ENCODE results near the gene SLC44A5. TPM values are rescaled to one million over a fixed set of nuclear protein-coding genes. Genes with fewer than 3 reads are reported as not detected.
A peak's percentile ranks its signal among the peaks of the same experiment; 100 is the strongest.

SLC44A5 gene
- total RNA-seq, 1 donor from 2014 or later = 15.4 TPM

GRCh38 chr1:75328691-75329090 is 282.2 kb downstream of the SLC44A5 start:
- H3K9me3 Mint-ChIP-seq (ENCODE audit: unreplicated experiment) = no peaks in the 10 kb centered on the region
- peak overlapping the region; percentile 28 for H3K27ac Mint-ChIP-seq (ENCODE audit: unreplicated experiment)
- no peak for DNase-seq
- H3K36me3 Mint-ChIP-seq (ENCODE audit: unreplicated experiment) = no peaks in the 10 kb centered on the region
- TF ChIP-seq CTCF (IDR thresholded peaks at IDR 0.05; ENCODE audit: partially characterized antibody, unreplicated experiment) = no peak
- H3K4me3 Mint-ChIP-seq (ENCODE audit: unreplicated experiment) = no peak overlapping the region
- no peaks in the 10 kb centered on the region for H3K27me3 Mint-ChIP-seq (ENCODE audit: unreplicated experiment)
- peaks cover 8% of the 10 kb centered on the region for H3K4me1 Mint-ChIP-seq (ENCODE audit: low read depth, unreplicated experiment)

GRCh38 chr1:75327395-75327794 is 283.5 kb downstream of the SLC44A5 start:
- H3K27ac Mint-ChIP-seq (ENCODE audit: unreplicated experiment) = no peak overlapping the region
- peaks cover 8% of the 10 kb centered on the region for H3K4me1 Mint-ChIP-seq (ENCODE audit: low read depth, unreplicated experiment)
- H3K4me3 Mint-ChIP-seq (ENCODE audit: unreplicated experiment) = no peak overlapping the region
- no peaks in the 10 kb centered on the region for H3K36me3 Mint-ChIP-seq (ENCODE audit: unreplicated experiment)
- H3K9me3 Mint-ChIP-seq (ENCODE audit: unreplicated experiment) = no peaks in the 10 kb centered on the region
- no peak for DNase-seq
- TF ChIP-seq CTCF (IDR thresholded peaks at IDR 0.05; ENCODE audit: partially characterized antibody, unreplicated experiment) = no peak
- no peaks in the 10 kb centered on the region for H3K27me3 Mint-ChIP-seq (ENCODE audit: unreplicated experiment)

- no peak overlapping the region for H3K27ac Mint-ChIP-seq (ENCODE audit: unreplicated experiment)
- peaks cover 6% of the 10 kb centered on the region for H3K36me3 Mint-ChIP-seq (ENCODE audit: unreplicated experiment)
Measured at GRCh38 chr1:75317976-75318375, 292.9 kb downstream of the SLC44A5 start.

GRCh38 chr1:75316230-75316629 is 294.7 kb downstream of the SLC44A5 start:
- Mint-ChIP-seq H3K9me3 (ENCODE audit: unreplicated experiment) (peaks cover 1% of the 10 kb centered on the region), H3K27me3 (ENCODE audit: unreplicated experiment) (no peaks in the 10 kb centered on the region), H3K27ac (ENCODE audit: unreplicated experiment) (no peak overlapping the region), H3K36me3 (ENCODE audit: unreplicated experiment) (peaks cover 2% of the 10 kb centered on the region), H3K4me3 (ENCODE audit: unreplicated experiment) (no peak overlapping the region), H3K4me1 (ENCODE audit: low read depth, unreplicated experiment) (peaks cover 40% of the 10 kb centered on the region)
- TF ChIP-seq CTCF (IDR thresholded peaks at IDR 0.05; ENCODE audit: partially characterized antibody, unreplicated experiment) = no peak
- DNase-seq = no peak

More at GRCh38 chr1:75317976-75318375, 292.9 kb downstream of the SLC44A5 start:
- Mint-ChIP-seq H3K27me3 (ENCODE audit: unreplicated experiment) (no peaks in the 10 kb centered on the region), H3K9me3 (ENCODE audit: unreplicated experiment) (peaks cover 1% of the 10 kb centered on the region), H3K4me3 (ENCODE audit: unreplicated experiment) (no peak overlapping the region), H3K4me1 (ENCODE audit: low read depth, unreplicated experiment) (peaks cover 28% of the 10 kb centered on the region)
- DNase-seq = no peak
- TF ChIP-seq CTCF (IDR thresholded peaks at IDR 0.05; ENCODE audit: partially characterized antibody, unreplicated experiment) = no peak

- peaks cover 1% of the 10 kb centered on the region for H3K9me3 Mint-ChIP-seq (ENCODE audit: unreplicated experiment)
- H3K4me1 Mint-ChIP-seq (ENCODE audit: low read depth, unreplicated experiment) = peaks cover 40% of the 10 kb centered on the region
- H3K27ac Mint-ChIP-seq (ENCODE audit: unreplicated experiment) = peak overlapping the region; percentile 93
- H3K4me3 Mint-ChIP-seq (ENCODE audit: unreplicated experiment) = peak overlapping the region; percentile 17
- no peaks in the 10 kb centered on the region for H3K27me3 Mint-ChIP-seq (ENCODE audit: unreplicated experiment)
- no peak for TF ChIP-seq CTCF (IDR thresholded peaks at IDR 0.05; ENCODE audit: partially characterized antibody, unreplicated experiment)
- no peaks in the 10 kb centered on the region for H3K36me3 Mint-ChIP-seq (ENCODE audit: unreplicated experiment)
- DNase-seq = no peak
Measured at GRCh38 chr1:75312620-75313019, 298.3 kb downstream of the SLC44A5 start.

All from glutamatergic neuron (in vitro differentiated cells).